ENCODE measurements around the gene GDPD3. TPM values are rescaled to one million over a fixed set of nuclear protein-coding genes. Genes with fewer than 3 reads are reported as not detected.

The GDPD3 gene
- total and polyA plus RNA-seq, 10 of the 15 experiments (the other 5 are each of a cell fraction or from before 2014, with no cell fraction given) = 0.29 to 3.3 (median 0.97) TPM

DNA sequence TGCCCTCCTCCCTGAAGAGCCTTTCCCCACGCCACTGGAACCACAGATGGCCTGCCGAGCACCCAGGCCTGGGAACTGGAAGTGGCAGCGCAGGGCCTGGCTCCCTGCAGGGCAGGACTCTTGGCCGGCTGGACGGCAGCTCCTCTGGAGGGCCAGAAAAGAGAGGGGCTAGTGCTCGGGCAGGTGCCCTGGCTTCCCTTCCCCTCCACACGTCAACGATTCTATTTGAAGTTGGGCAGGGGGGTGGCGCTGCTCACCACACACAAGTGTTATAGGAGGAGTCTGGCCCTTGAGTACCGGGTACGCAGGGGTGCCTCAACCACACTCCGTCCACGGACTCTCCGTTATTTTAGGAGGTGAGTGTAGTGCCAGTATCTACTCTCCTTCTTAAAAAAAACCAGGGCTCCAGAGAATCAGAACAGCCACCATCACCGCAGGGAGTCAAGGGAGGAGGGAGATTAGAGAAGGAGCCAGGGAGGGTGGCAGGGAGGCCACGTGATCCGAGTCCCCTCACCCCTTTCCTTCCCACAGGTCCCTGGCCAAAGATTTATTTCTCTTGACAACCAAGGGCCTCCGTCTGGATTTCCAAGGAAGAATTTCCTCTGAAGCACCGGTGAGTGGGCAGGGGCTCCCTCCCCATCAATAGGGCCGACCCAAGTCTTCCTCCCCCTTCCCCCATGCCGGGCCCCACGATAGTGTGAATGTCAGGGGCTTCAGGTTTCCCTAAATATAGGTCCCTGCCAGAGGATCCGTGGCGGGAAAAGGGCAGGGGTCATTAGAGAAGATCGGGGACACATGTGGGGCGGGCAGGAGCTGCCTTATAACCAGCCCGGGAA, 49.2 kb downstream of the GDPD3 start (continued):
- TF ChIP-seq, protein P1, sequence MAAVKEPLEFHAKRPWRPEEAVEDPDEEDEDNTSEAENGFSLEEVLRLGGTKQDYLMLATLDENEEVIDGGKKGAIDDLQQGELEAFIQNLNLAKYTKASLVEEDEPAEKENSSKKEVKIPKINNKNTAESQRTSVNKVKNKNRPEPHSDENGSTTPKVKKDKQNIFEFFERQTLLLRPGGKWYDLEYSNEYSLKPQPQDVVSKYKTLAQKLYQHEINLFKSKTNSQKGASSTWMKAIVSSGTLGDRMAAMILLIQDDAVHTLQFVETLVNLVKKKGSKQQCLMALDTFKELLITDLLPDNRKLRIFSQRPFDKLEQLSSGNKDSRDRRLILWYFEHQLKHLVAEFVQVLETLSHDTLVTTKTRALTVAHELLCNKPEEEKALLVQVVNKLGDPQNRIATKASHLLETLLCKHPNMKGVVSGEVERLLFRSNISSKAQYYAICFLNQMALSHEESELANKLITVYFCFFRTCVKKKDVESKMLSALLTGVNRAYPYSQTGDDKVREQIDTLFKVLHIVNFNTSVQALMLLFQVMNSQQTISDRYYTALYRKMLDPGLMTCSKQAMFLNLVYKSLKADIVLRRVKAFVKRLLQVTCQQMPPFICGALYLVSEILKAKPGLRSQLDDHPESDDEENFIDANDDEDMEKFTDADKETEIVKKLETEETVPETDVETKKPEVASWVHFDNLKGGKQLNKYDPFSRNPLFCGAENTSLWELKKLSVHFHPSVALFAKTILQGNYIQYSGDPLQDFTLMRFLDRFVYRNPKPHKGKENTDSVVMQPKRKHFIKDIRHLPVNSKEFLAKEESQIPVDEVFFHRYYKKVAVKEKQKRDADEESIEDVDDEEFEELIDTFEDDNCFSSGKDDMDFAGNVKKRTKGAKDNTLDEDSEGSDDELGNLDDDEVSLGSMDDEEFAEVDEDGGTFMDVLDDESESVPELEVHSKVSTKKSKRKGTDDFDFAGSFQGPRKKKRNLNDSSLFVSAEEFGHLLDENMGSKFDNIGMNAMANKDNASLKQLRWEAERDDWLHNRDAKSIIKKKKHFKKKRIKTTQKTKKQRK (IDR thresholded peaks at IDR 0.05; ENCODE audit: low read depth, low read length) = no peak
- TF ChIP-seq, protein P2, sequence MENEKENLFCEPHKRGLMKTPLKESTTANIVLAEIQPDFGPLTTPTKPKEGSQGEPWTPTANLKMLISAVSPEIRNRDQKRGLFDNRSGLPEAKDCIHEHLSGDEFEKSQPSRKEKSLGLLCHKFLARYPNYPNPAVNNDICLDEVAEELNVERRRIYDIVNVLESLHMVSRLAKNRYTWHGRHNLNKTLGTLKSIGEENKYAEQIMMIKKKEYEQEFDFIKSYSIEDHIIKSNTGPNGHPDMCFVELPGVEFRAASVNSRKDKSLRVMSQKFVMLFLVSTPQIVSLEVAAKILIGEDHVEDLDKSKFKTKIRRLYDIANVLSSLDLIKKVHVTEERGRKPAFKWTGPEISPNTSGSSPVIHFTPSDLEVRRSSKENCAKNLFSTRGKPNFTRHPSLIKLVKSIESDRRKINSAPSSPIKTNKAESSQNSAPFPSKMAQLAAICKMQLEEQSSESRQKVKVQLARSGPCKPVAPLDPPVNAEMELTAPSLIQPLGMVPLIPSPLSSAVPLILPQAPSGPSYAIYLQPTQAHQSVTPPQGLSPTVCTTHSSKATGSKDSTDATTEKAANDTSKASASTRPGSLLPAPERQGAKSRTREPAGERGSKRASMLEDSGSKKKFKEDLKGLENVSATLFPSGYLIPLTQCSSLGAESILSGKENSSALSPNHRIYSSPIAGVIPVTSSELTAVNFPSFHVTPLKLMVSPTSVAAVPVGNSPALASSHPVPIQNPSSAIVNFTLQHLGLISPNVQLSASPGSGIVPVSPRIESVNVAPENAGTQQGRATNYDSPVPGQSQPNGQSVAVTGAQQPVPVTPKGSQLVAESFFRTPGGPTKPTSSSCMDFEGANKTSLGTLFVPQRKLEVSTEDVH (IDR thresholded peaks at IDR 0.05; ENCODE audit: low read depth, partially characterized antibody) = no peak
- TF ChIP-seq HCFC1 (IDR thresholded peaks at IDR 0.05; ENCODE audit: low read length) (no peak), POLR2AphosphoS2 (IDR thresholded peaks at IDR 0.05; ENCODE audit: low read depth, low read length) (peak; percentile 64; the same call in 1 of the 2 replicates), SMARCA5 (IDR thresholded peaks at IDR 0.05) (peak; percentile 43; the same call in 1 of the 2 replicates), NR2C1 (IDR thresholded peaks at IDR 0.05) (no peak), NFXL1 (IDR thresholded peaks at IDR 0.05; ENCODE audit: borderline replicate concordance) (peak; percentile 96), ZNF24 (IDR thresholded peaks at IDR 0.05) (no peak), NFYB (IDR thresholded peaks at IDR 0.05; ENCODE audit: insufficient read depth, low read depth, low read length) (no peak), TBL1XR1 (IDR thresholded peaks at IDR 0.05; ENCODE audit: low read depth, low read length) (no peak), WRNIP1 (IDR thresholded peaks at IDR 0.05; ENCODE audit: borderline replicate concordance, low read depth, low read length) (no peak)
- TF ChIP-seq, protein P3, sequence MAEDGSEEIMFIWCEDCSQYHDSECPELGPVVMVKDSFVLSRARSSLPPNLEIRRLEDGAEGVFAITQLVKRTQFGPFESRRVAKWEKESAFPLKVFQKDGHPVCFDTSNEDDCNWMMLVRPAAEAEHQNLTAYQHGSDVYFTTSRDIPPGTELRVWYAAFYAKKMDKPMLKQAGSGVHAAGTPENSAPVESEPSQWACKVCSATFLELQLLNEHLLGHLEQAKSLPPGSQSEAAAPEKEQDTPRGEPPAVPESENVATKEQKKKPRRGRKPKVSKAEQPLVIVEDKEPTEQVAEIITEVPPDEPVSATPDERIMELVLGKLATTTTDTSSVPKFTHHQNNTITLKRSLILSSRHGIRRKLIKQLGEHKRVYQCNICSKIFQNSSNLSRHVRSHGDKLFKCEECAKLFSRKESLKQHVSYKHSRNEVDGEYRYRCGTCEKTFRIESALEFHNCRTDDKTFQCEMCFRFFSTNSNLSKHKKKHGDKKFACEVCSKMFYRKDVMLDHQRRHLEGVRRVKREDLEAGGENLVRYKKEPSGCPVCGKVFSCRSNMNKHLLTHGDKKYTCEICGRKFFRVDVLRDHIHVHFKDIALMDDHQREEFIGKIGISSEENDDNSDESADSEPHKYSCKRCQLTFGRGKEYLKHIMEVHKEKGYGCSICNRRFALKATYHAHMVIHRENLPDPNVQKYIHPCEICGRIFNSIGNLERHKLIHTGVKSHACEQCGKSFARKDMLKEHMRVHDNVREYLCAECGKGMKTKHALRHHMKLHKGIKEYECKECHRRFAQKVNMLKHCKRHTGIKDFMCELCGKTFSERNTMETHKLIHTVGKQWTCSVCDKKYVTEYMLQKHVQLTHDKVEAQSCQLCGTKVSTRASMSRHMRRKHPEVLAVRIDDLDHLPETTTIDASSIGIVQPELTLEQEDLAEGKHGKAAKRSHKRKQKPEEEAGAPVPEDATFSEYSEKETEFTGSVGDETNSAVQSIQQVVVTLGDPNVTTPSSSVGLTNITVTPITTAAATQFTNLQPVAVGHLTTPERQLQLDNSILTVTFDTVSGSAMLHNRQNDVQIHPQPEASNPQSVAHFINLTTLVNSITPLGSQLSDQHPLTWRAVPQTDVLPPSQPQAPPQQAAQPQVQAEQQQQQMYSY (CRISPR knock-in tag; IDR thresholded peaks at IDR 0.05) = no peak
- TF ChIP-seq, protein P4, sequence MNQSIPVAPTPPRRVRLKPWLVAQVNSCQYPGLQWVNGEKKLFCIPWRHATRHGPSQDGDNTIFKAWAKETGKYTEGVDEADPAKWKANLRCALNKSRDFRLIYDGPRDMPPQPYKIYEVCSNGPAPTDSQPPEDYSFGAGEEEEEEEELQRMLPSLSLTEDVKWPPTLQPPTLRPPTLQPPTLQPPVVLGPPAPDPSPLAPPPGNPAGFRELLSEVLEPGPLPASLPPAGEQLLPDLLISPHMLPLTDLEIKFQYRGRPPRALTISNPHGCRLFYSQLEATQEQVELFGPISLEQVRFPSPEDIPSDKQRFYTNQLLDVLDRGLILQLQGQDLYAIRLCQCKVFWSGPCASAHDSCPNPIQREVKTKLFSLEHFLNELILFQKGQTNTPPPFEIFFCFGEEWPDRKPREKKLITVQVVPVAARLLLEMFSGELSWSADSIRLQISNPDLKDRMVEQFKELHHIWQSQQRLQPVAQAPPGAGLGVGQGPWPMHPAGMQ (IDR thresholded peaks at IDR 0.05; ENCODE audit: borderline replicate concordance) = no peak
- TF ChIP-seq, protein P5, sequence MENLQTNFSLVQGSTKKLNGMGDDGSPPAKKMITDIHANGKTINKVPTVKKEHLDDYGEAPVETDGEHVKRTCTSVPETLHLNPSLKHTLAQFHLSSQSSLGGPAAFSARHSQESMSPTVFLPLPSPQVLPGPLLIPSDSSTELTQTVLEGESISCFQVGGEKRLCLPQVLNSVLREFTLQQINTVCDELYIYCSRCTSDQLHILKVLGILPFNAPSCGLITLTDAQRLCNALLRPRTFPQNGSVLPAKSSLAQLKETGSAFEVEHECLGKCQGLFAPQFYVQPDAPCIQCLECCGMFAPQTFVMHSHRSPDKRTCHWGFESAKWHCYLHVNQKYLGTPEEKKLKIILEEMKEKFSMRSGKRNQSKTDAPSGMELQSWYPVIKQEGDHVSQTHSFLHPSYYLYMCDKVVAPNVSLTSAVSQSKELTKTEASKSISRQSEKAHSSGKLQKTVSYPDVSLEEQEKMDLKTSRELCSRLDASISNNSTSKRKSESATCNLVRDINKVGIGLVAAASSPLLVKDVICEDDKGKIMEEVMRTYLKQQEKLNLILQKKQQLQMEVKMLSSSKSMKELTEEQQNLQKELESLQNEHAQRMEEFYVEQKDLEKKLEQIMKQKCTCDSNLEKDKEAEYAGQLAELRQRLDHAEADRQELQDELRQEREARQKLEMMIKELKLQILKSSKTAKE (IDR thresholded peaks at IDR 0.05; ENCODE audit: low read depth, poor library complexity, severe bottlenecking) = peak; percentile 60
